ENCODE results near the gene JAM3.
"Not testable (repeated sequence)": the region's sequence is repeated elsewhere in the genome, so short reads cannot be mapped to it uniquely, and the experiment has no call there.

Gene JAM3

DNA sequence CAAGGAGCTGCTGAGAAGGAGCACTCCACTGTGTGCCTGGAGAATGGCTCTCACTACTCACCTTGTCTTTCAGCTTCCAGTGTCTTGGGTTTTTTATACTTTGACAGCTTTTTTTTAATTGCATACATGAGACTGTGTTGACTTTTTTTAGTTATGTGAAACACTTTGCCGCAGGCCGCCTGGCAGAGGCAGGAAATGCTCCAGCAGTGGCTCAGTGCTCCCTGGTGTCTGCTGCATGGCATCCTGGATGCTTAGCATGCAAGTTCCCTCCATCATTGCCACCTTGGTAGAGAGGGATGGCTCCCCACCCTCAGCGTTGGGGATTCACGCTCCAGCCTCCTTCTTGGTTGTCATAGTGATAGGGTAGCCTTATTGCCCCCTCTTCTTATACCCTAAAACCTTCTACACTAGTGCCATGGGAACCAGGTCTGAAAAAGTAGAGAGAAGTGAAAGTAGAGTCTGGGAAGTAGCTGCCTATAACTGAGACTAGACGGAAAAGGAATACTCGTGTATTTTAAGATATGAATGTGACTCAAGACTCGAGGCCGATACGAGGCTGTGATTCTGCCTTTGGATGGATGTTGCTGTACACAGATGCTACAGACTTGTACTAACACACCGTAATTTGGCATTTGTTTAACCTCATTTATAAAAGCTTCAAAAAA, 82.3 kb downstream of the JAM3 start:
- DNase-seq = no peak

DNA sequence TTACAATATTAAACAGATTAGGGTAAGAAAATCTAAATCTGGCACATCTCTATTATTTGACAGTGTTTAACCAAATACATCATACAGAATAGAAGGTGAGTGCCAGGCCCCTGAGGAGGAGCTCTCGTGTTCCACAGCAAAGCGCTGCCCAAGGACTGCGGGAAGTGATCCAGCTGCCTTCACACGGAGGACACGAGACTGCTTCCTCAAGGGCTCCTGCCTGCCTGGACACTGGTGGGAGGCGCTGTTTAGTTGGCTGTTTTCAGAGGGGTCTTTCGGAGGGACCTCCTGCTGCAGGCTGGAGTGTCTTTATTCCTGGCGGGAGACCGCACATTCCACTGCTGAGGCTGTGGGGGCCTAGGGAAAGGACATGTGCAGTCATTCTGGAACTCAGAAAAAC, 83.8 kb downstream of the JAM3 start:
- DNase-seq = no peak

DNA sequence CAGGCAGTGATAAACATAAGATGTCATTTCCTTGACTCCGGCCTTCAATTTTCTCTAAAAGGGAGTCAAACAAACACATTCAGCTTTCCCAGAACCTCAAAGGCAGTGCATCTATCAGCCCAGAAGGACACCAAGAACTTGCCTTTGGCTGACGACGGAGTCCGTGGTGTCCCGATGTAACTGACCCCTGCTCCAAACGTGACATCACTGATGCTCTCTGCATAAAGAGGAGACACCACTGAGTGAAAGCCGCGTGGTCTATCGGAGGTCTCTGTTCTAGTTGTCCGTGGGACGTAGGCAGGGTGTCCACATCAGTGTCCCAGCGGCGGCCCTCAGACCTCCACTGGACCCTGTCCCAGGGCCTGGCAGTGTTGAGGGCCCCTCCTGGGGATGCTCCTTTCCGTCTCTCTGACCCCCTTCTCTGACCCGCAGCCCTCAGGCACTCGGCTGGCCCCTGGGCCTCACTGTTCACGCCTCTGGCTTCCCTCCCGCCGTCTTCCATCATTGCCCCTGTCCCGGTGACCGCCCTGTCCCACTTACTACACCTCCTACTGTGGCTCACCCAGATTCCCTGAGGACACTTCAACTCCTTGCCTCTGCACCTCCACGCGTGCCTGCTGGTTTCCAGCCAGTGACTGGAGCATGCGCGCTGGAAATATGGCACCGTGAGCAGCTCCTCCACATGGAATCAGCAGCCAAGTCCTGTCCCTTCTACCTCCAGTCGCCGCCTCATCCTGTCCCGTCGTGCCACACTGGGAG, 84.5 kb downstream of the JAM3 start:
- no peak for DNase-seq

DNA sequence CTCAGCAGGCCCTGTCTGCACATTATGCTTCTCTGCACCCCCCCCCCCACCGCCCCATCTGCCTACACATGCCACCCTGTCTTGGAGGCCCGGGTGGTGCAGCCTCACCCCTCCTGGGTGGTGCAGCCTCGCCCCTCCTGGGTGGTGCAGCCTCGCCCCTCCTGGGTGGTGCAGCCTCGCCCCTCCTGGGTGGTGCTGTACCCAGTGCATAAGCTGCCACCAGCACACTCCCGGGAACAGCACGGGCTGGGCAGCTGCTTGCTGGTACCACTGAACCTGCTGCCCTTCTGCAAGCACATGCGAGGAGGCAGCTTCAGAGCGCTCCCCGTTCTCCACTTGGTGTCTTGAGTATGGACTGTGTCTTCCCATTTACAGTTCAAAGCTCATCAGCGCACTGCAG, 85.6 kb downstream of the JAM3 start:
- DNase-seq = no peak

DNA sequence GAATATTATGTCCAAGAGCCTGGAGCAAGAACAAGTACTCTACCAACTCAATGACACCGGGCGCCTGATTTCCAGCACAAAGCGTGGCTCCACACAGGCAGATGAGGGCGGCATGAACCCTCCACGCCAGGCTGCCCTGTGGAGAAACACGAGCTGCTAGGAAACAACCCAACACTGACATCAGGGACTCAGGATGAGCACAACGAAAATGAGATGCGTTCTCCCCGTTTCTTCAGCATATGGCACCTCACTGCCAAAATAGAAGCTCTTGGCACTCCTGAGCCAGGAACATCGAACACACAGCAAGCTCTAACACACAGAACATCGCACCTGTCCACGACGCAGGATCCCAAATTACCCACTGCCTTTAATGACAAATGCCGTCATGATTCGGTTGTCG, 86.6 kb downstream of the JAM3 start:
- no peak for DNase-seq

DNA sequence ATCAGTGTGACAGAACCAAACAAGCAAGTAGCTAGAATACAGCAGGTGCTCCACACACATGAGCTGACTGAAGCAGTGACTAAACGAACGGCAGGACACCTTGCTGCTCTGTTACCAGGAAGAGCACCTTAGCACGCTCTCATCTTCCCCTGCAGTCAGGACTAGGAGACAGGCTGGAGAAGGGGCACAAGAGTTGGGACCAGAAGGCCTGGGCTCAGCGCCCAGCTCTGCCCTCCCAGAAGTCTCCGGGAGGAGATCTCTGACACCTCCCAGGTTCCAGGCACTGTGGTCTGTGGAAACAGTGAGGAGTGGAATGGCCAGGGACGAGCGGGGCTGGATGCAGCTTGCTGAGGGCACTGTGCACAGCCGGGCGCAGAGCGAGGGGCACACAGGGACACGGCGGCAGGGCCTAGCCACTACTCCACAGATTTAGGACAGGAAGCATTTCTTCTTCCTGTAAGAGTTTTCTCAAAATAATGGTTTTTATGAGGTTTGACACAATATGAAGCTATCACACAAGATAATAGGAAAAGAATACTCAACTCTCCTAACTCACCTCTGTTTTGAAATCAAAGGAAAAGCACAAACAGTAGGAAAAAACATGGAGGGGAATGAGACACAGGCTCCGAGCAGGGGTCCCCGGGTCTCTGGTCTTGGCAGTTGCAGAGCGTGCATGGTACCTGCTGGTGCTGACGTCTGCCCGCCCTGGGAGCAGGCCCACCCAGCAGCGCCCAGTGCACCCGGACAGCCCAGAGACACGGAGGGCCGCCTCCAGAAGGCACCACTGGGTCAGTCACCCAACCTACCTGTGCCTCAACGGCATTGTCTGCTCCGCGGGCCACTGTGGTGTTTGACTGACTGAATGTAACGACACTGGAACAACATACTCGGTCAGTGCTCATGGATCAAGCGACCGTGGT, 87.3 kb downstream of the JAM3 start:
- DNase-seq = no peak

DNA sequence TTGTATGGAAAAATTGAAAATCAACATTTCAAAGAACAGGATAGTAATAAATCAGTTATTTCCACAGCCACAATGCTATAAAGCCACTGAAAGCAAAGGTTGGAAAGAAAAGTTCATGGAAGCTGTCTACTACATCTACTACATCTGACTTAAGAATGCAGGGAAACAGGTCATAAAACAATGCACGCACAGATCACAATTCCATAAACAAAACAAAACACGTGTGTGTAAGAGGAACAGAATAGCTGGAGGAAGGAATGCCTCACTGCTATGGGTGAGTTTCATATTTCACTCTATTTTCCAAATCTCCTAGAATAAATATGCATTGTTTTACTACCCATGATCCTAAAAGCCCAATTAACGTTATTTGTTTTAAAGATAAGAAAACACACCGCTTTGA, 88.6 kb downstream of the JAM3 start:
- no peak for DNase-seq

DNA sequence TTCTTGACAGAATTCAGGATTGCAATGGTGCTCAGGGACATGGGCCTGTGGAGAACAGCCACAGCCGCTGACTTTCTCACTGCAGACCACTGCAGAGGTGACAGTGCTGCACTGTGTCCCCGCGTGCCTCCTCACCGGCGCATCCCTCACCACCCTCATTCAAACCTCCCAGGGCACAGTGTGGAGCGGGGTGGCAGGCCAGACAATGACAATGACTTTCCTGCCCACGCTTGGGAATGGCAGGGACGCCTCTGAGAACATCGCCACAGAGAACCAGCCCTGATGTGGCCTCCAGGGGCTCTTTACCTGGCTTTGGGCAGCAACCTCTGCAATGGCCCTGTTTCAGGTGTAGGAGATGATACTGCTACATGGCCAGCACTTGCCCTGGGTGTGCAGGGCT, 89.2 kb downstream of the JAM3 start:
- DNase-seq = no peak

DNA sequence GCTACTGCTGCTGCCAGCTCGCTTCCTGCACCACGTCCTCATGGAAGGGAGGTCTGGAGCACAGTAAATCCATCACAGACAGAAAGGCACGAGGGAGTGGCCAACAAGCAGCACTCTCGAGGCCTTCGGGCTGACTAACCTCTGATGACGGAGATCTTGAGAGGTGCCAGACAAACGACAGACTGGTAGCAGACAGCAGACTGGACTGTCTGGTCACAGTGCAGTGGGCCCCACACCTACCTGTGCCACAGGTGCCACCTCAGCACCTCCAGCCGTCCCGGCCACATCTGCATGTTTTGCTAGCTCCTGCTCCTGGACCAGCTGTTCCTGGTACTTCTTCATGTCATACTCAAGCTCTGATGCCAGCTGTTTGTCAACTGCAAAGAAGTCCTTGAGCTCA, 90.8 kb downstream of the JAM3 start:
- DNase-seq = no peak

DNA sequence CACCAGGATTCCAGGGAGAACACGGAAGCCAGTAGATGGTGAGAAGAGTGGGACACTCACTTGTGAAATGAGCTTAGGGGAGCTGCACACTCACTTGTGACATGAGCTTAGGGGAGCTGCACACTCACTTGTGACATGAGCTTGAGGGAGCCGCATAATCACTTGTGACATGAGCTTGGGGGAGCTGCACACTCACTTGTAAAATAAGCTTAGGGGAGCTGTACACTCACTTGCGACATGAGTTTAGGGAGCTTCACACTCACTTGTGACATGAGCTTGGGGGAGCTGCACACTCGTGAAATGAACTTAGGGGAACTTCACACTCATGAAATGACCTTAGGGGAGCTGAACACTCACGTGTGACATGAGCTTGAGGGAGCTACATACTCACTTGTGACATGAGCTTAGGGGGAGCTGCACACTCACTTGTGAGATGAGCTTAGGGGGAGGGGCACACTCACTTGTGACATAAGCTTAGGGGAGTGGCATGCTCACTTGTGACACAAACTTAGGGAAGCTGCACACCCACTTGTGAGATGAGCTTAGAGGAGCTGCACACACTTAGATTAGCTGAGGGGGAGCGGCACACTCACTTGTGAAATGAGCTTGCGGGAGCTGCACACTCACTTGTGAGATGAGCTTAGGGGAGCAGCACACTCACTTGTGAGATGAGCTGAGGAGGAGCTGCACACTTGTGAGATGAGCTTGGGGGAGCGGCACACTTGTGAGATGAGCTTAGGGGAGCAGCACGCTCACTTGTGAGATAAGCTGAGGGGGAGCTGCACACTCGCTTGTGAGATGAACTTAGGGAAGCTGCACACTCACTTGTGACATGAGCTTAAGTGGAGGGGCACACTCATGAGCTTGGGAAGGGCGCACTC, 95.9 kb downstream of the JAM3 start:
- DNase-seq = no peak

DNA sequence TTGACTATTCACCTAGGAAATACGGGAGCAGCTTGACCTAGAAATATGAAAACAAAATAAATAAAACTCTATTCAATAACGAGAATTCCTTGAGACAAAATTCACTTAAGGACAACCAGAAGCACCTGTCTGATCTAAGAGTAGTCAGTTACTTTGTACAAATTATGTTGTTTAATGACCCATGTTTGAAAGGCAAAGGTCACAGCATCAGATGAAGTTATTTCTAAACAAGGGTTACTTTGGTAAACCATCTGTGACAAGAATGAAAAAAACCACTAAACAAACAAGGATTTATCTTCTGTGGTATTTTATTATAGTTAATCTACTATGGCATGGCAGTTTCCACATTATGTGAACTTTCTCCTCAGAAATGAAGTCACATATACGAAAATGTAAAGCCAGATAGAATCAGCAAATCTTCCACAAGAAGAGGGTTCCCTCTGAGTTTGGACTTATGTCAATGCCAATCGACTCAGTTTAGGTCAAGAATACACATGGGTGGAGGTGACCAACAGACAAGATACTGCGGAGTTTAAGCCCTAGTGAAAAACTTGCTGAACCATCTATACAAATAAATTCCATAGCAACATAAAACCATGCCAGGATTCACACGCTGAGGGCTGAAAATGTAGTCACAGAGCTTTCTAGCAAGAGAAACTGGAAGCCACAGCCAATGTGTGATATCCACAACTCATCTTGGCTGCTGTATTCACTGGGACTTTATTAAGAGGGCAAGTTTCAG, 101.5 kb downstream of the JAM3 start:
- DNase-seq = no peak

DNA sequence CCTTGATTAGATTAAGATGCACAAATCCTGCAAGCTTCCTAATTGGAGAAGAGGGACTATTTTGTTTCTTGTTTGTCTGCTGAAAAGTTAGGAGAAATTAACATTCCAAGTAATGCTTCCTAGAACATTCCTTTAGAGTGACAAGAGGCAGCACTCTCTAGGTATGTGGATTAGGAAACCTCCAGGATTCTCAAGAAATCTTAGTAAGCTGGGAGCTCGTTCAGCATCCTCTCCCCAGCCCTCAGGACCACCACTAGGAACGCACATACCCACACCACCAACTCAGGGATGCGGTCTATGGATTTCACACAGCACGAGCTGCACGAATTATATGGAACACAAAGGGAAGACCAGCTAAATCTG, 102.0 kb downstream of the JAM3 start:
- DNase-seq = no peak

DNA sequence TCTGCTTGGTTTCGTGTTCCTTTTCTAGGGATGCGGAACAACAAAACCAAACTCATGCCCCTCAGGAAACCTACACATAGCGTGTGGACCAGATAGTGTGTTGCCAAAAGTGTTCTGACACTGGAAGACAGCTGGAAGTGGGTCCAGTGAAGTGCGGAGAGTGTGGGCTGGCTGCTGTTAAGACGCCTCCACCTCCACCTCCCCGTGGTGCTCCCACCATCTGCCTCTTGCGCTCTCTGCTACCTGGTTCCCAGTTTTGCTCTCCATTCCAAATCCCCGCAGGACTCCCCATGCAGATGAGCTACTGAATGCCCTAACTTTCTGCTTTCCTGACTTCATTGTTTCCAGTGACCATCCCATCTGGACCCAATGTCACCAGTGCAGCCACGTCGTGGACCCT, 103.1 kb downstream of the JAM3 start:
- DNase-seq = no peak

DNA sequence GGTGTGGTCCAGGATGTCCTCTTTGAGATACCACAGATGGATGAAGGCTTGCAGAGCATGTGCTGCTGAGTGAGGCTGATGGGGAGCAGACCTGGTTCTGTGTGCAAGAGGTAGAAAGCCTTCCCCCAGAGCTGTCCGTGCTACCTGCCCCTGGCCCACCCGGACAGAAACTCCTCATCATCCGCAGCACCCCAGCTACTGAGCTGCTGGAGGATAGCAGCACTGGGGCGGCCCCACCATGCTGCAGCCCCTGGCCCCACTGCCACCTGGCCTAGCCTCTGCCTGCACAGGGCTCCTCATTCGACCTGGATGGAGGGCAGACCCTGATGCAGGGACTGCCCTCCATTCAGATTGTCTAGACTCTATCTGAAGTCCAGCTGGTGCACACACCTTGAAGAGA, 104.4 kb downstream of the JAM3 start:
- no peak for DNase-seq

DNA sequence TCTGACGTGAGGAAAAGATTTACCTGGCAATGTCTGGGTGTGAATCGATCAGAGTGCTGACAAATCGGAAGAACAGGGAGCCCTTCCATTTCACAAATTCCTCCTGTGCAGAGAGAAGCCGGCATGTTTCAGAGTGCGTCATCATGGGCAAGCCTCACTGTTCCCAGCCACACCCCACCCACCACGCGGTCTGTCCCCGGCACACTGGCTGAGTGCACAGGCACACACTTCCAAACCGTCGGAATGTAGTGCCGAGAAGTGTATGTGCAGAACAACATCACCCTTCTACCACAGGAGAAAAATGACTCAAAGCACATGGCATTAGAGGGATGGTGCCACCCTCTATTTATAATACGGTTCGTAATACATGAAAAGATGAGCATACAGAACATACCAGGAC, 107.4 kb downstream of the JAM3 start:
- no peak for DNase-seq

DNA sequence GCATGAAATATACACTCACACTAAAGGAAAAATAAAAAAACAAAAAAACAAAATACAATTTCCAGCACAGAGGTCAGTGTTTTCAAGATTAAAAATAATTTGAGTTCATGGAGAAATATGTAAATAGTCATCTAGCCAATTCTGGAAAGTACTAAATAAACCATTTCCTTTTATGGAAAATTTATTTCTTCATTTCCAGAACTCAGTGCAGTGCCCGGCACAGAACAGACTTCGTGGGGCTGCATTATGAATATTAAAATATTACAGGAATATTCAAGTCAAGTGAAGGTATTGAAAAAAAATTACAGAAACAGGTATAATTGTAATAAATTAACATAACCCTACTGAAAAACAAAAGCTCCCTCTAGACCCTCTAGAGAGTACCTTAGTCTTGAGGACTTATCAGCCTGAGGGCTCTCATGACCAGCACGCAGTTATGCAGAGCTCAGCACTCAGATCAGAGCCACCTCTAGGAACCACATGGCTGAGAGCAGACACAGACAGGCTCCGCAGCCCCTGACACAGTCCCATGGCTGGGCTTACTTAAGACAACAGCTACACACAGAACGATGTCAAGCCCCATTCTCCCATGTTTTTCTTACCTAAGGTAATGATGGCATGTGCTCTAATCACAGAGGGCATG, 109.3 kb downstream of the JAM3 start:
- DNase-seq = no peak

DNA sequence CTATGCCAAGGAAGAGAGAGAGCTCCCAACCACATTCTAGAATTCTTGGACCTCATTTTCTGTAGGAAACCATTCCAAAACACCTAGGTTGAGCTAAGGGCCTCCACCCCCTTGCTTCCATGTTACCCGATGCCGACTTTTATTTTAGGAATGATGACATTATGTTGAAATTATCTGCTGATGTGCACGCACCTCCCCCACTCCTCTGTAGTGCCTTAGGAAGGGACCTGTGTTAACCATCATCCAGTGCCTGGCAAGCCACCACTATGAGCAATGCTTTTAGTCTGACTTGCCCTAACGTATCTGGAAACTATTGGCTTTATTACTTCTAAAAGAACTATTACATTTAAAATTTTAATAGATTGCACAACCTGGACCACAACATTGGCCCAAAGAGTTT, 112.8 kb downstream of the JAM3 start:
- DNase-seq = no peak

DNA sequence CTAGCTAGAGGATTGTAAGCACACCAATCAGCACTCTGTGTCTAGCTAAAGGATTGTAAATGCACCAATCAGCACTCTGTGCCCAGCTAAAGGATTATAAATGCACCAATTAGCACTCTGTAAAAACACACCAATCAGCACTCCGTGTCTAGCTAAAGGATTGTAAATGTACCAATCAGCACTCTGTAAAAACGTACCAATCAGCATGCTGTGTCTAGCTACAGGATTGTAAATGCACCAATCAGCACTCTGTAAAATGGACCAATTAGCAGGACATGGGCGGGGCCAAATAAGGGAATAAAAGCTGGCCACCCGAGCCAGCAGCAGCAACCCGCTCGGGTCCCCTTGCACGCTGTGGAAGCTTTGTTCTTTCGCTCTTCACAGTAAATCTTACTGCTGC, 119.2 kb downstream of the JAM3 start:
- not testable (repeated sequence) for DNase-seq

DNA sequence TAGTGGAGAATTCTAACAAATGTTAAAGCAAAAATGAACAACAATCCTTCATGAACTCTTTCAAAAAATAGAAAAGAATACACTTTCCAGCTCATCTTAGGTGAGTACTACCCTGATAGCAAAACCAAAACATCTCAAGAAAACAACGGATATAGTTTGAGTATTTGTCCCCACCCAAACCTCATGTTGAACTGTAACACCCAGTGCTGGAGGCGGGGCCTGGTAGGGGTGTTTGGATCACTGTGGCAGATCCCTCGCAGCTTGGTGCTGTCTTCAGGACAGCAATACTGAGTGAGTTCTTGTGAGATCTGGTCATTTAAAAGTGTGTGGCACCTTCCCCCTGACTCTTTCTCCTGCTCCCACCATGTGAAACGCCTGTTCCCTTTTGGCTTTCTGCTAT, 127.9 kb downstream of the JAM3 start:
- no peak for DNase-seq

DNA sequence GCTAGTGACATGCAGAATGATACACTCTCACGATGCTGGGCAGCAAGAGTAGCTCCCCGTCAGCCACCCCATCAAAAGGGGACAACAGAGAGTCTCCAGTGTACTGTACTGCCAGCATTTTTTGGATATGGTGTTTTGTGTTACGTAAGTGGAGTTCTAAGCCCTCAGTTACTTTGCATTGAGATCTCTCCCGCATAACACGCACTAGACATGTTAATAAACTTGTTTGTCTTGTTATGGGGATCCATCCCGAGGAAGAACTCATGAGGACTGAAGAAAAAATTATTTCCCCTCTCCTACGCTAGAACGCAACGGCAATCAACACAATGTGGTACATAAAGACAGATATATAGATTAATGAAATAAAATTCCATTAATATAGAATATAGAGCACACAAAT, 130.7 kb downstream of the JAM3 start:
- no peak for DNase-seq

DNA sequence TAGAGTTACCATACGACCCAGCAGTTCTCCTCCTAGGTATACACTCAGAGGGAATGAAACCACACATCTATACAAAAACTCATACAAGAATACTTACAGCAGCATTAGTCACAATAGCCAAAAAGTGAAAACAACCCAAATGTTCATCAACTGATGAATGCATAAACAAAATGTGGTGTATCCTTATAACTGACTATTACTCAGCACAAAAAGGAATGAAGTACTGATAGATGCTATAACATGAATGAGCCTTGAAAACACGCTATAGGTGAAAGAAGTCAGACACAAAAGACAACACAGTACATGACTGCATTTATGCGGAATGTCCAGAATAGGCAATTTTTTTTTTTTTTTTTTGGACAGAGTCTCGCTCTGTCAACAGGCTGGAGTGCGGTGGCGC, 131.8 kb downstream of the JAM3 start:
- DNase-seq = no peak
